Activated CD8-positive, alpha-beta T cell treated with anti-CD3 and anti-CD28 coated beads for 36 hours (primary cell): Measurements from ENCODE around the gene YWHAE. TPM values are rescaled to one million over a fixed set of nuclear protein-coding genes. Genes with fewer than 3 reads are reported as not detected.

Experiments
- ATAC-seq: fragments of 200-7000 bp; cut with Tn5 transposase; one replicate; pipeline ENCODE4 v1.10.0; 2021; ENCODE audit warnings: mild to moderate bottlenecking, moderate library complexity
- CTCF ChIA-PET: fragments of 350-600 bp; sonication (Branson Sonifier 250); formaldehyde crosslinking; loops from one replicate; lab custom pipeline; 2021; ENCODE audit warnings: antibody characterized with exemption; lab: Charles Lee
- POLR2A ChIA-PET: fragments of 350-600 bp; sonication (Branson Sonifier 250); formaldehyde crosslinking; loops from one replicate; lab custom pipeline; 2021; ENCODE audit warnings: antibody characterized with exemption; lab: Charles Lee
- DNase-seq: peaks from one replicate; pipeline ENCODE4 v3.0.0-alpha.2; 2020
- H3K27ac Mint-ChIP-seq: one replicate; pipeline ENCODE4 v1.8.0; 2021; ENCODE audit warnings: mild to moderate bottlenecking, mixed read lengths
- H3K27me3 Mint-ChIP-seq: one replicate; pipeline ENCODE4 v1.8.0; 2021; ENCODE audit warnings: mixed read lengths
- H3K36me3 Mint-ChIP-seq: one replicate; pipeline ENCODE4 v1.8.0; 2021; ENCODE audit warnings: low read depth, mixed read lengths
- H3K4me1 Mint-ChIP-seq: one replicate; pipeline ENCODE4 v1.8.0; 2021; ENCODE audit warnings: low read depth, mixed read lengths
- H3K4me3 Mint-ChIP-seq: one replicate; pipeline ENCODE4 v1.8.0; 2021; ENCODE audit warnings: mild to moderate bottlenecking, moderate library complexity, mixed read lengths
- H3K9me3 Mint-ChIP-seq: one replicate; pipeline ENCODE4 v1.8.0; 2021; ENCODE audit warnings: mixed read lengths
- intact Hi-C: fragments of 100-400 bp; cut with micrococcal nuclease; formaldehyde crosslinking; loops from one replicate; pipeline ENCODE4 v1.10.0; 2022
- total RNA-seq, 2 experiments: library from RNA; stranded (reverse); gene quantifications; one replicate each; pipeline ENCODE4 v1.2.3, GENCODE V29; 2021
- TF ChIP-seq, protein P1 (sequence below): fragments of 200-600 bp; IDR thresholded peaks from one replicate; pipeline ENCODE4 v1.8.0; 2022; ENCODE audit warnings: antibody characterized with exemption, mild to moderate bottlenecking

YWHAE gene
- total RNA-seq, 2 experiments from 2014 or later = 425 to 440 TPM

DNA sequence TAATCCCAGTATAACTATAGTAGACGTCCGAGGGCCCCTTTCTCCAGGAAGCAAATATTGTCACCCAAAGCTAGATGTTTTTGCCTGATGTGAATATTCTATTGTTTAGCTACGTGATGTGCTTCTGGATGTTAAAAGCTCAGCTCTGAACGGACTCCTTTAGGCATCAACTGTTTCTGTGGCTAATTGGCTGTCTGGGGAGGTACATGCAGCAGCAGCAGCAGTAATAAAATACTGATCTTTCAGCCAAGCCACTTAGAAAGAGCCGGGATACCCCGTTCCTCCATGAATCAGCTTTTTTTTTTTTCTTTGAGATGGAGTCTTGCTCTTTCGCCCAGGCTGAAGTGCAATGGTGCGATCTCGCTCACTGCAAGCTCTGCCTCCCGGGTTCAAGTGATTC is 77.5 kb downstream of the YWHAE start:
- Mint-ChIP-seq H3K27ac (no peak overlapping the region), H3K4me3 (no peak overlapping the region), H3K4me1 (no peaks in the 10 kb centered on the region), H3K36me3 (no peaks in the 10 kb centered on the region), H3K27me3 (peaks cover 10% of the 10 kb centered on the region), H3K9me3 (no peaks in the 10 kb centered on the region)
- CTCF ChIA-PET = interaction anchor here (0.7 to 1.8 kb wide), 2 partner anchors 10 to 43 kb away, joined by 3 to 12 read pairs; no protein-coding TSS in a partner anchor
- POLR2A ChIA-PET = no interaction called here
- TF ChIP-seq, protein P1, sequence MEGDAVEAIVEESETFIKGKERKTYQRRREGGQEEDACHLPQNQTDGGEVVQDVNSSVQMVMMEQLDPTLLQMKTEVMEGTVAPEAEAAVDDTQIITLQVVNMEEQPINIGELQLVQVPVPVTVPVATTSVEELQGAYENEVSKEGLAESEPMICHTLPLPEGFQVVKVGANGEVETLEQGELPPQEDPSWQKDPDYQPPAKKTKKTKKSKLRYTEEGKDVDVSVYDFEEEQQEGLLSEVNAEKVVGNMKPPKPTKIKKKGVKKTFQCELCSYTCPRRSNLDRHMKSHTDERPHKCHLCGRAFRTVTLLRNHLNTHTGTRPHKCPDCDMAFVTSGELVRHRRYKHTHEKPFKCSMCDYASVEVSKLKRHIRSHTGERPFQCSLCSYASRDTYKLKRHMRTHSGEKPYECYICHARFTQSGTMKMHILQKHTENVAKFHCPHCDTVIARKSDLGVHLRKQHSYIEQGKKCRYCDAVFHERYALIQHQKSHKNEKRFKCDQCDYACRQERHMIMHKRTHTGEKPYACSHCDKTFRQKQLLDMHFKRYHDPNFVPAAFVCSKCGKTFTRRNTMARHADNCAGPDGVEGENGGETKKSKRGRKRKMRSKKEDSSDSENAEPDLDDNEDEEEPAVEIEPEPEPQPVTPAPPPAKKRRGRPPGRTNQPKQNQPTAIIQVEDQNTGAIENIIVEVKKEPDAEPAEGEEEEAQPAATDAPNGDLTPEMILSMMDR = no peak
- no peak for DNase-seq
- no peak for ATAC-seq
- intact Hi-C loops = no loop called here

DNA sequence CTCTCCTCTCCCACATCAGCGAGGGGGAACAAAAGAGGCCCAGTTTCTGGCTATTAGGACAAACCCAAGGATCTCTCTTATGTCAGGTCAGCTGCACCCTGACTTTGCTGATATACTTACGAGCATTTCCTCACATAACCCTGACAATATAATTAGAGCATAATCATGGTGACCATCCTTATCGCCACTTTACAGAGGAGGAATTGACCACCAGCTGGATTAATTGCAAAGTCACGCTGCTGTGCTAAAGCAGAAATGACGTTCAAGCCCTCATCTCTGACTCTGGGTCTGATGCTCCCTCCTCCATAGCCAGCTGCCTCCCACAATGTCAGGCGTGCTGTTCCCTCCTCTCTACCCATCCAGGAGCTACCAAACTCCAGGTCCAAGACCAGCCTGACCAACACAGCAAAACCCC is 78.0 kb downstream of the YWHAE start:
- DNase-seq (no peak), ATAC-seq (no peak)
- intact Hi-C loops = no loop called here
- H3K4me1 Mint-ChIP-seq = no peaks in the 10 kb centered on the region
- H3K36me3 Mint-ChIP-seq = no peaks in the 10 kb centered on the region
- POLR2A ChIA-PET = no interaction called here
- H3K27ac Mint-ChIP-seq = no peak overlapping the region
- H3K9me3 Mint-ChIP-seq = no peaks in the 10 kb centered on the region
- CTCF ChIA-PET = interaction anchor here (0.7 to 1.8 kb wide), 3 partner anchors 9 to 43 kb away, joined by 3 to 12 read pairs (median 3); no protein-coding TSS in a partner anchor
- H3K4me3 Mint-ChIP-seq = no peak overlapping the region
- H3K27me3 Mint-ChIP-seq = peaks cover 10% of the 10 kb centered on the region
- TF ChIP-seq, protein P1 = no peak

DNA sequence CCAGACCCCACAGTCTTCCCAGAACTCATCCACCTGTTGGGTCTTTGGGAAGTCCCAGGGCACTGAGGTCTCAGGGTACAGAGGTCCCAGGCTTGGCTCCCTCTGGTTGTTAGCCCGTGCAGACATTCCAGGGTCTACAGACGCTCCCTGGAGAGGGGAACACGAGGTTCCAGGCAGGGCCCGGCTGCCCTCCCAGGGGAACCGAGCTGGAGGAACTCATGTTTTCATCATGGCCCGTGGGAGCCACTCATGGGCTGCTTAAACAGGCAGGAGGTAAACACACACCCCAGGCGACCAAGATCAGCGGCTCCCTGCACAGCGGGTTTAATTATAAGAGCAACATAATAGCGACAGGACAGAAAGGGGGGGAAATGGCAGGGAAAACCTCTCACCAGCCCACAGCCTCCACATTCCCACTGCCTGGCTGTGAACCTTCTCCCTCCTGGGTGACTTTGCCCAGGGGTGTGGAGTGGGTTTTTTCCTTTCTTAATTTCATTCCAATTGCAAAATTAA is 84.1 kb downstream of the YWHAE start:
- H3K4me3 Mint-ChIP-seq = no peak overlapping the region

DNA sequence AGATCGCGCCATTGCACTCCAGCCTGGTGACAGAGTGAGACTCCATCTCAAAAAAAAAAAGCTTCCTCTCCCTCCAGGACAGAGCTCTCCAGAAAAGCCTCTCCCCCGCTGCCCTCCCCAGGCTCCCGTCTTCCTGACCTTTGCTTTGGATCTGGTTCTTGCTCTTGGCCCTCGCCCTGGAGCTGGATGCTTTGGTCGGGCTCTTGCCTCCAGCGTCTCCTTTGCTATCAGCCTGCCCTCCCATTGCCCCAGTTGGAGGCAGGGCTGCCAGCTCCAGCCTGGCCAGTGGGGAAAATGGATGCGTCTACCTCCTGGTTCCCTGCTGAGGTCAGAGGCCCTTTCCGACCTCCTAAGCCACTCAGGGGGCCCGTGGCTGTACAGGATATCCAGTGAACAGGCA is 84.6 kb downstream of the YWHAE start:
- TF ChIP-seq, protein P1 = no peak
- Mint-ChIP-seq H3K4me3 (no peak overlapping the region), H3K4me1 (no peaks in the 10 kb centered on the region), H3K27ac (no peak overlapping the region), H3K36me3 (no peaks in the 10 kb centered on the region), H3K27me3 (peaks cover 13% of the 10 kb centered on the region), H3K9me3 (no peaks in the 10 kb centered on the region)
- DNase-seq (no peak), ATAC-seq (no peak)
- CTCF ChIA-PET = interaction anchor here (0.6 to 0.9 kb wide), 2 partner anchors 16 to 55 kb away, joined by 3 to 4 read pairs; no protein-coding TSS in a partner anchor
- intact Hi-C loops = no loop called here
- POLR2A ChIA-PET = no interaction called here

More for the DNA sequence above, 84.1 kb downstream of the YWHAE start:
- Mint-ChIP-seq H3K27ac (no peak overlapping the region), H3K36me3 (no peaks in the 10 kb centered on the region), H3K4me1 (no peaks in the 10 kb centered on the region), H3K27me3 (peaks cover 15% of the 10 kb centered on the region), H3K9me3 (no peaks in the 10 kb centered on the region)
- TF ChIP-seq, protein P1 = no peak
- POLR2A ChIA-PET = no interaction called here
- CTCF ChIA-PET = interaction anchor here (0.6 kb wide), 1 partner anchor 16 kb away, joined by 3 read pairs; no protein-coding TSS in a partner anchor
- no peak for DNase-seq
- no peak for ATAC-seq
- intact Hi-C loops = no loop called here

DNA sequence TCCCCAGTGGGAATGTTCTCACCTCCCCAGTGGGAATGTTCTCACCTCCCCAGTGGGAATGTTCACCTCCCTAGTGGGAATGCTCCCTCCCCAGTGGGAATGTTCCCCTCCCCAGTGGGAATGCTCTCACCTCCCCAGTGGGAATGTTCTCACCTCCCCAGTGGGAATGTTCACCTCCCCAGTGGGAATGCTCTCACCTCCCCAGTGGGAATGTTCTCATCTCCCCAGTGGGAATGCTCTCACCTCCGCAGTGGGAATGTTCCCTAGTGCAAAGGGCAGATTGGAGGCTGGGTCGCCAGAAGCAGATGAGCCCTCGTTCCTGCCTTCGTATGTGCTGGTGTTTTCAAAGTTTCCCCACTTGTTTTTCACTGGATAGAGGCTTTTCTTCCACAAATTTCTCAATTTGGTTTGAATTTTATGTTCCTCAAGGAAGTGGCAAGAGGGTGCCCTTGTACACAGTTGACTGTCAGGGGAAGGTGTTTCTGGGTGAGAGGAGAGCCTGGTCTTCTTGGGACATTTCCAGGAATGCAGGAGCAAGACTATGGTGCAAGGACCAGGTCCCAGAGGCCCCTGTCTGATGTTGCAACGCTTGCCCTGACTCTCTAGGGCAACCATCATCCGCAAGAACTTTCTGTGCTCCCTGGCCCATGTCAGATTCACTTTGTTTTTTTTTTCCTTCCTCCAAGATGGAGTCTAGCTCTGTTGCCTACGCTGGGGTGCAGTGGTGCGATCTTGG is 86.6 kb downstream of the YWHAE start:
- H3K9me3 Mint-ChIP-seq = no peaks in the 10 kb centered on the region

More for the DNA sequence above, 86.6 kb downstream of the YWHAE start:
- H3K27me3 Mint-ChIP-seq = peaks cover 10% of the 10 kb centered on the region
- POLR2A ChIA-PET = no interaction called here
- ATAC-seq (no peak), DNase-seq (no peak)
- TF ChIP-seq, protein P1 = no peak
- CTCF ChIA-PET = no interaction called here
- no peak overlapping the region for H3K4me3 Mint-ChIP-seq
- H3K4me1 Mint-ChIP-seq = no peaks in the 10 kb centered on the region
- H3K27ac Mint-ChIP-seq = no peak overlapping the region
- intact Hi-C loops = no loop called here
- no peaks in the 10 kb centered on the region for H3K36me3 Mint-ChIP-seq
